ENCODE data around the gene DHCR24. TPM values are rescaled to one million over a fixed set of nuclear protein-coding genes. Genes with fewer than 3 reads are reported as not detected.

Gene DHCR24
- total RNA-seq, 1 experiment from 2014 or later, result 337 TPM

GRCh38 chr1:54886724-54887664 lies at the start of gene DHCR24 (continued):
- TF ChIP-seq TCF7 (CRISPR knock-in tag; IDR thresholded peaks at IDR 0.05; ENCODE audit: low read depth) (peak; percentile 90), SOX15 (CRISPR knock-in tag; IDR thresholded peaks at IDR 0.05) (no peak), PRRX2 (CRISPR knock-in tag; IDR thresholded peaks at IDR 0.05) (no peak), KAT7 (CRISPR knock-in tag; IDR thresholded peaks at IDR 0.05; ENCODE audit: borderline replicate concordance) (0 out of 2 replicates have a peak, but pooled peaks have one; percentile 84), ZNF512 (CRISPR knock-in tag; IDR thresholded peaks at IDR 0.05; ENCODE audit: borderline replicate concordance) (no peak), OVOL2 (CRISPR knock-in tag; IDR thresholded peaks at IDR 0.05; ENCODE audit: borderline replicate concordance) (no peak), ZBTB21 (CRISPR knock-in tag; IDR thresholded peaks at IDR 0.05; ENCODE audit: borderline replicate concordance) (0 out of 2 replicates have a peak, but pooled peaks have one; percentile 44), CREM (CRISPR knock-in tag; IDR thresholded peaks at IDR 0.05) (no peak), ZNF317 (CRISPR knock-in tag; IDR thresholded peaks at IDR 0.05; ENCODE audit: borderline replicate concordance, low read depth) (no peak; the same call in 1 of the 2 replicates), ZNF263 (CRISPR knock-in tag; IDR thresholded peaks at IDR 0.05; ENCODE audit: low read depth) (no peak), ESRRA (CRISPR knock-in tag; IDR thresholded peaks at IDR 0.05; ENCODE audit: borderline replicate concordance) (peak; percentile 66; the same call in 1 of the 2 replicates), TEAD1 (CRISPR knock-in tag; IDR thresholded peaks at IDR 0.05) (peak; percentile 71), ATF2 (CRISPR knock-in tag; IDR thresholded peaks at IDR 0.05; ENCODE audit: borderline replicate concordance, low read depth) (no peak), CBFB (CRISPR knock-in tag; IDR thresholded peaks at IDR 0.05; ENCODE audit: low read depth) (peak; percentile 88), MLX (CRISPR knock-in tag; IDR thresholded peaks at IDR 0.05) (no peak), SP1 (CRISPR knock-in tag; conservative IDR thresholded peaks at IDR 0.05) (peak; percentile 78), NFYB (CRISPR knock-in tag; conservative IDR thresholded peaks at IDR 0.05; ENCODE audit: low read depth) (peak; percentile 87), ATF6 (CRISPR knock-in tag; IDR thresholded peaks at IDR 0.05) (no peak; the same call in 1 of the 2 replicates), ERG (CRISPR knock-in tag; IDR thresholded peaks at IDR 0.05) (no peak), MAX (CRISPR knock-in tag; IDR thresholded peaks at IDR 0.05) (peak; percentile 46; the same call in 1 of the 2 replicates), AR (CRISPR knock-in tag; IDR thresholded peaks at IDR 0.05) (no peak), ELF4 (CRISPR knock-in tag; IDR thresholded peaks at IDR 0.05; ENCODE audit: low read depth) (no peak), ZNF396 (CRISPR knock-in tag; IDR thresholded peaks at IDR 0.05; ENCODE audit: borderline replicate concordance) (no peak), E2F4 (CRISPR knock-in tag; IDR thresholded peaks at IDR 0.05; ENCODE audit: borderline replicate concordance, low read depth) (0 out of 2 replicates have a peak, but pooled peaks have one; percentile 58)
